Measurements from ENCODE around the gene MGAM2. TPM values are rescaled to one million over a fixed set of nuclear protein-coding genes. Genes with fewer than 3 reads are reported as not detected.

MGAM2 gene
- total and polyA plus RNA-seq, 4 donors: 0.09 to 0.59 (median 0.11) TPM

Other genes starting within 250 kb of the MGAM2 start
- gene OR9A4, start 195.3 kb upstream of the MGAM2 start, total RNA-seq: under 1 TPM; 0.09 to 0.25 TPM
- gene OR9A4, start 195.3 kb upstream of the MGAM2 start, polyA plus RNA-seq: not detected
- 1 to 10 TPM in 1 of 2 donors, under 1 TPM in 1; 0.33 to 2.9 TPM for gene CLEC5A, start 164.7 kb upstream of the MGAM2 start, total RNA-seq
- under 1 TPM; 0.10 to 0.32 TPM for gene CLEC5A, start 164.7 kb upstream of the MGAM2 start, polyA plus RNA-seq
- gene TAS2R38, start 137.9 kb upstream of the MGAM2 start, total RNA-seq: not detected
- gene TAS2R38, start 137.9 kb upstream of the MGAM2 start, polyA plus RNA-seq: not detected
- 1 to 10 TPM; 1.5 to 3.8 TPM for gene MGAM, start 115.8 kb upstream of the MGAM2 start, total RNA-seq
- under 1 TPM; 0.11 to 0.55 TPM for gene MGAM, start 115.8 kb upstream of the MGAM2 start, polyA plus RNA-seq
- gene PRSS58, start 146.3 kb downstream of the MGAM2 start, total RNA-seq: not detected
- not detected for gene PRSS58, start 146.3 kb downstream of the MGAM2 start, polyA plus RNA-seq

All from liver (tissue), 4 donors.